HTR-8/SVneo (cell line): ENCODE measurements around the gene MS4A4A.

Experiments used
- DNase-seq: peaks from one replicate; pipeline ENCODE4 v3.0.0; 2011; ENCODE audit warnings: low spot score, mixed read lengths; ENCODE audit not compliant: insufficient read length
- FAIRE-seq: peaks from 2 replicates; lab custom pipeline; 2011; peaks lifted over from hg19 to GRCh38; lab: Jason Lieb, UNC

The MS4A4A gene

DNA sequence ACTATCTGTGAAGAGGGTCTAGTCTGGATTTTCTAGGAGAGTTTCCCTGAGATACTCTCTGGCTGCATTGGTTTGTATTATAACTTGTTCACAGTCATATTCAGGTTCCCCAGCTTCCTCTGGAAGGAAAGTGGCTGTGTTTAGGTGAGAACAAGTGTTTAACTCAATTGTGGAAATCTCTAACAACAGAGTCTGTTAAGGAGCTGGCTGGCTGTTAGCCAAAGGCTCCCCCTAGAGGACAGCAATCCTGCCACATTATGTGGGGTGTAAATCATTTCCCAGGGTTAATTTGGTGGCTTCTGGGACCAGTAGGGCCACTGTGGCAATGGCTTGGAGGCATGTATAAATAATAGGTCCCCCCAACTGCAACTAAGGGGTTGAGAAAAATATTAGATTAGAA, 65.0 kb downstream of the MS4A4A start:
- FAIRE-seq (no peak), DNase-seq (no peak)

DNA sequence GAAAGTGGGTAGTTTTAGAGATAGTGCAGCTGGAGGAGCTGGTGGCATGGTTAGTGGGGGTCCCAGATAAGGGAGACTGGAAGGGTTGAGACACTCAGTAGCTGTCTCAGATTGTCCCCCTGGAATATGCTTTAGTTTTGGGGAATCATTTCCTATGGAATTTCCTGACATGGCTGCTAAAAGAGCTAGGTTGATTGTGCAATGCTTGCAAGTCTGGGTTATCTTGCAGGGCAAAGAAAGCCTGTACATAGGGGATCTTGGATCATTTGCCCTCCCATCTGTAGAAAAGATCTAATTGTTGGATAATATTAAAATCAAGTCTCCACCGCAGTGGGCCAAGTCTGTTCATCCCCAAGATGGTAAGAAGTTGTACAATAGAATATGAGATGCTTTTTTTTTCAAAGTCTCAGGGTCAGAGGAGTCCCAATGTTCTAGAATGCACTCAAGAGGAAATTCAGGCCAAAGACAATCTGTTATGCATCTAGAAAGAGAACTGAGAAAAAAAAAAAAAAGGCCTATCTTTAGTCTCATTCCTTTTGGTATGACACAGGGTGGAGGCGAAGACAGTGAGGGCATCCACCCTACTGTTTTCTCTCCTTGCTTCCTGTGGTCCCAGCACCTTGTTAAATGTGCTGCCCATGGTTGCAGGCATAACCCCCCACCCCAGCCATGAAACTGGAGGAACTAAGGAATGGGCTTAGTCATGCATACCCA, 66.8 kb downstream of the MS4A4A start:
- DNase-seq = no peak
- no peak for FAIRE-seq

DNA sequence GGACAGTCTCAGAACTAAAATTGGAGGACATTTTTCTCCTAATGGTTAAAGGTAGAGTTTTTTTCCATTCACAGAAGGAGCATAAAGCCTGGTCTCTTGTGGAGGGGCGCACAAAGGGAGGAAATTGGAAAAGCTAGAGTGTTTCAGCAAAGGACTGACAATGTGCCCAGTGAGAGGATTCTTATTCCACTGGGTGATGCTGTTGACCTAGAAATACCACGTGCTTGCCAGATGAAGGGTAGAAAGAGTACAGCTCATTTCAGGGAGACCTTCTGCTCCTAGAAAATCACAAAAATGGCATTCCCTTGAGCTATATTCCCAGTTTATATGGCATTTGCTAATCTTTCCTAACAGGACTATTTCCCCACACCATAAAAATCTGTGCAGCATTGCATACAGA, 67.7 kb downstream of the MS4A4A start:
- FAIRE-seq (no peak), DNase-seq (no peak)

DNA sequence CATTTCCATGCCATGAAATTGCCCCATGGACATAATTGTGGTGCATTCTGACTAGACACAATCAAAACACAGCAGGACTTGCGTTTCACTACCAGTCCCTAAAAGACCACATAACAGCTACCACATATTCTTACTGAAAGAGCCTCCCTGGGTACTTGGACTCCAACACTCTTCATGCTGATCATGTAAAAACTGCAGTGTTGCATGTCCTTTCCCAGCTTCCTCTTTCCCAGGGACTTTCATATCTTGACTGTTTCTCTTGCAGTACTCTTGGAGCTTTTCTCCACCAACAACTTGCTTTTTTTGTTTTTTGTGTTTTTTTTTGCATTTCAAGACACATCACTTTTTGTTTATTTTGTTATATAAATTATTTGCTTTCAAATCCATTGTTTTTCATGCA, 69.5 kb downstream of the MS4A4A start:
- DNase-seq = no peak
- FAIRE-seq = no peak

DNA sequence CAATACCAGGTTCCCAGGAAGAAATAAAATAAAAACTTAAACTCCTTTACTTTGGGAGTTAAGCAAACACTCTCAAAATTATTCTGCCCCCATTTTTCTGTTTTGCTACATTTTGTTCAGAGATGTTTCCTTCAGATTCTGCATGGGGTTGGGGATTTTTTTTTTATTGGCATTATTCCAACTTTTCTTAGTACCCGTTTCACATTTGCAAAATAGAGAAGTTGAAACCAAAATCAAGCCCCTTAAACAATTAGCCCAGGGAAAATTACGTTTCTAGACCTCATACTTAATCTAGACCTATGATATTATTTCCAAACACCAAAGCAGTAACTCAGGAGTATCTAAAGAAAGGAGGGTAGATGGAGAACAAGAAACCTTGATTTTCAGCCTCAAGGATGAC, 77.3 kb downstream of the MS4A4A start:
- FAIRE-seq (no peak), DNase-seq (no peak)
